Astrocyte of the spinal cord (primary cell): ENCODE measurements around the gene SAMM50.

Experiments
- DNase-seq: peaks from one replicate; pipeline ENCODE4 v3.0.0; 2011; ENCODE audit warnings: low read depth, low spot score
- H3K4me3 ChIP-seq: 2 replicates; pipeline ENCODE4 v1.5.1; 2011; ENCODE audit warnings: low read depth, mild to moderate bottlenecking, low read length, moderate library complexity
- CTCF ChIP-seq: IDR thresholded peaks from 2 replicates; pipeline ENCODE4 v1.5.1; 2012; ENCODE audit warnings: low read depth, mild to moderate bottlenecking, low read length, inconsistent platforms
- in situ Hi-C: cut with HindIII; loops from 2 replicates; pipeline ENCODE4 v1.10.0; 2017; ENCODE audit warnings: low sequenced_read_pairs

Gene SAMM50

GRCh38 chr22:43925433-43926348, 29.6 kb upstream of the SAMM50 start:
- DNase-seq, result no peak
- in situ Hi-C loops, result no loop called here
- no peak for TF ChIP-seq CTCF
- H3K4me3 ChIP-seq, result peak overlapping the region; percentile 66

GRCh38 chr22:43926349-43926710, 28.9 kb upstream of the SAMM50 start:
- no peak overlapping the region for H3K4me3 ChIP-seq
- DNase-seq, result no peak
- in situ Hi-C loops, result no loop called here
- no peak for TF ChIP-seq CTCF

GRCh38 chr22:43928468-43928867, 26.8 kb upstream of the SAMM50 start:
- no peak overlapping the region for H3K4me3 ChIP-seq
- no peak for DNase-seq
- in situ Hi-C loops, result no loop called here
- TF ChIP-seq CTCF, result no peak

GRCh38 chr22:43928908-43929307, 26.3 kb upstream of the SAMM50 start:
- H3K4me3 ChIP-seq, result no peak overlapping the region
- TF ChIP-seq CTCF, result no peak
- DNase-seq, result no peak
- in situ Hi-C loops, result no loop called here

- no peak for TF ChIP-seq CTCF
- no peak for DNase-seq
- in situ Hi-C loops, result no loop called here
- H3K4me3 ChIP-seq, result no peak overlapping the region
These were observed 23.5 kb upstream of the SAMM50 start for GRCh38 chr22:43931771-43932170.

- no peak for TF ChIP-seq CTCF
- in situ Hi-C loops, result no loop called here
- no peak overlapping the region for H3K4me3 ChIP-seq
- DNase-seq, result no peak
These were observed 13.8 kb upstream of the SAMM50 start for GRCh38 chr22:43941449-43941848.
